Pancreas (tissue), 10 donors: ENCODE data around the gene KCNMA1. TPM values are rescaled to one million over a fixed set of nuclear protein-coding genes. Genes with fewer than 3 reads are reported as not detected.

Experiments
- ATAC-seq, 4 donors: fragments of 200-7000 bp; cut with Tn5 transposase; one replicate each; pipeline versions ENCODE4 v1.8.0 to v1.9.1; 2020; ENCODE audit warnings: mild to moderate bottlenecking in 4 of 4, moderate library complexity in 4 of 4
- DNase-seq, 6 donors: peaks; one replicate each; pipeline ENCODE4 v3.0.0-alpha.2; 2020
- FAIRE-seq: peaks from 2 replicates; lab custom pipeline; 2012; peaks lifted over from hg19 to GRCh38; lab: Jason Lieb, UNC
- H3K27ac ChIP-seq, 4 donors: fragments of 200-600 bp; sonication (generic); 1 replicate in 3 of 4; 2 replicates in 1 of 4; pipeline versions ENCODE4 v1.5.0 to v1.8.0; 2020
- H3K27me3 ChIP-seq, 4 donors: fragments of 200-600 bp; one replicate each; pipeline ENCODE4 v1.8.0; 2021
- H3K36me3 ChIP-seq, 3 donors: fragments of 200-600 bp; sonication (generic) in 1 of 3; one replicate each; pipeline versions ENCODE4 v1.5.0 to v1.8.0; 2020 to 2021
- H3K4me1 ChIP-seq, 3 donors: fragments of 200-600 bp; one replicate each; pipeline ENCODE4 v1.8.0; 2021
- H3K4me3 ChIP-seq, 4 donors: fragments of 200-600 bp; sonication (generic) in 2 of 4; one replicate each; pipeline versions ENCODE4 v1.5.0 to v1.8.0; 2020 to 2021
- H3K9me3 ChIP-seq, 4 donors: fragments of 200-600 bp; one replicate each; pipeline ENCODE4 v1.8.0; 2021
- CTCF ChIP-seq, 4 donors: fragments of 200-600 bp; sonication (generic) in 3 of 4; IDR thresholded peaks; one replicate each; pipeline versions ENCODE4 v1.5.0 to v1.8.0; 2021; ENCODE audit warnings: antibody characterized with exemption in 4 of 4
- WGBS, 2 donors: extraction: QIAGEN DNeasy Blood & Tissue Kit; methylation state at CpG; one replicate each; pipeline ENCODE4 v1.1.7; 2013; 5-methylcytosine and 5-hydroxymethylcytosine counted together
- intact Hi-C, 3 donors: fragments of 100-400 bp; cut with DNase I; formaldehyde crosslinking; loops; one replicate each; pipeline versions ENCODE4 v1.11.1 to v1.14.2; 2022
- polyA plus RNA-seq, 2 donors: library from polyadenylated mRNA; stranded (reverse); fragments of 200-250 nt; gene quantifications; one replicate each; pipeline ENCODE4 v1.2.3, GENCODE V29; 2013
- total RNA-seq, 6 donors: library from RNA; stranded (reverse); fragmentation: NEBNext Ultra II Directional in 4 of 6; extraction: Animal tissue kit (Norgen Biotek cat#: 25700) in 4 of 6; gene quantifications; one replicate each; pipeline versions ENCODE4 v1.2.1 to v1.2.4, GENCODE V29; 2021 to 2023
- donor health status: healthy with polysubstance abuse.
- donor health status: DM: no; HTN: no; CAD: no; lungs with moderate emphysema.
- donor health status: DM: no; HTN: no; CAD: no.
- donor health status: control.
- donor health status: control.
- donor health status: Bipolar disorder and iron deficiency.
- donor health status: DM: yes; HTN: yes; CAD: no.
- donor health status: DM: no; HTN: no; CAD: no.
- donor health status: DM: no; HTN: no; CAD: no.
- donor health status: DM: yes; HTN: yes; CAD: no.

The KCNMA1 gene
- total and polyA plus RNA-seq, 8 donors: 3.5 to 19.4 (median 9.3) TPM

DNA sequence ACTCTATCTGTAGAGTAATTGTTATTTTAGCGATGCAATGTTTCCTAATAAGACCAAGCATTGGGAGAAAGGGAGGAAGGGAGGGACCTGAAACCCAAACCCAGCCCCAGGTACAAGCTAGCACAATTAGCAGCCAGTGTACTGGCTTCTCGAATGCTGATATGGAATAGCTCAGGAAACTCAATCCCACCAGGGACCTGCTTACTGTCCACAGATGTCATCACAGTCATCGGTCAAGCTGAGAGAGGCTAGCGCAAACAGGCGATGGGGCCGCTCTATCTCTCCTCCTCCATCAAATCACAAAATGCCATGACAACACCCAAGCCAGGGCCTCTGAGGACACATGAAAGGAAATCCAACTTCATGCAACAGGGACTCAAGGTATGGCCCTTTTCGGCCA lies 192.1 kb downstream of the KCNMA1 start:
- intact Hi-C loops: no loop called here
- TF ChIP-seq CTCF (IDR thresholded peaks at IDR 0.05): no peak
- no peak overlapping the region for H3K4me3 ChIP-seq
- no peak for DNase-seq
- H3K9me3 ChIP-seq: no peaks in the 10 kb centered on the region
- ATAC-seq: no peak
- H3K27ac ChIP-seq: no peak overlapping the region
- FAIRE-seq: no peak
- no peaks in the 10 kb centered on the region for H3K36me3 ChIP-seq
- WGBS, 2 donors: 95 to 96% methylated on average over 7 of the region's 7 CpGs
- H3K27me3 ChIP-seq: no peaks in the 10 kb centered on the region
- H3K4me1 ChIP-seq: no peaks in the 10 kb centered on the region

DNA sequence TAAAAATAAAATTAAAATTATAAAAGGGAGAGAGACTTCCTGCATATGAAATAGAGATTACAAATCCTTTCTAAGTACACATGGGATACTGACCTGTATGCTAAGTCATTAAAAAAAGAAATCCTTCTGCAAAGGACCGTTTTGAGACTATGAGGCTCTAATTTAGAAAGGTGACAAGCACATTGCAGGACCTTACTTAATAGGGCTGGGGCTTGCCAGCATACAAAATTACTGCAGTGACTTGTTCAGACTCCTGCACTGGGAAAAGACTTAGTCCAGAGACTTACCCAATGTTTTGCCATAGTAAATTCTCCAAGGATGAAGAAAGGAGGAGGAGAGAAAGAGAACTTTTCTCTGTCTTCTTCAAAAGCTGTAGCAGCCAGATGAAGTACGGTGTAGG lies 193.6 kb downstream of the KCNMA1 start:
- TF ChIP-seq CTCF (IDR thresholded peaks at IDR 0.05): no peak
- WGBS, 2 donors: 74 to 79% methylated on average over 2 of the region's 2 CpGs
- no peak for ATAC-seq

DNA sequence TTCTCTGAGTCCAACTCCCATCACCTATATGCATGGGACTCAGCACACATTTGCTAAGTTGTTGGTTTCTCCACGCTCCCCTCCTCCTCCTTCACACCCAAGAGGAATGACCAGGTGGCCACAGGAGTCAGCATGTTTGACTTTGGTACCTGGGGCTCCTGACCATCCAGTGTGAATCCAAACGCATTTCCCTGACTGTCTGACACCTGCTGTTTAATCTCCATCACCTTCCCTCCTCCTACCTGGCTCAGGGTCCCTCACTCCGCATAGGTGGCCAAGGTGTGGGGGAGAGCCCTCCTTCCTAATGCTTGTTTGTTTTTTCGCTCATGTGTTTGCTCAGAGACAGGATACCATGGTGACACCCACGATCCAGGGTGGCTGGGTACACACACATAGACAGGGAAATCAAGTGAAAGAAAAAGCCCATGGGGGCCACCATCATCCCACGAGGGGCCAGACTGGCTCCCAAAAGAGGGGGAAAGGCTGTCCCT lies 194.9 kb downstream of the KCNMA1 start:
- Histone ChIP-seq H3K4me1 (no peaks in the 10 kb centered on the region), H3K27me3 (no peaks in the 10 kb centered on the region), H3K27ac (no peak overlapping the region), H3K36me3 (no peaks in the 10 kb centered on the region), H3K9me3 (no peaks in the 10 kb centered on the region), H3K4me3 (no peak overlapping the region)
- intact Hi-C loops: no loop called here
- DNase-seq: no peak
- no peak for TF ChIP-seq CTCF (IDR thresholded peaks at IDR 0.05)
- ATAC-seq: peak in 3 of 4 donors; percentile 41 to 83 (median 80)
- no peak for FAIRE-seq
- WGBS, 2 donors: 76 to 78% methylated on average over 6 of the region's 6 CpGs

More for the DNA sequence above, 193.6 kb downstream of the KCNMA1 start:
- H3K9me3 ChIP-seq: no peaks in the 10 kb centered on the region
- no peaks in the 10 kb centered on the region for H3K4me1 ChIP-seq
- no peaks in the 10 kb centered on the region for H3K36me3 ChIP-seq
- DNase-seq: no peak
- FAIRE-seq: no peak
- no peaks in the 10 kb centered on the region for H3K27me3 ChIP-seq
- H3K4me3 ChIP-seq: no peak overlapping the region
- H3K27ac ChIP-seq: no peak overlapping the region
- intact Hi-C loops: no loop called here

DNA sequence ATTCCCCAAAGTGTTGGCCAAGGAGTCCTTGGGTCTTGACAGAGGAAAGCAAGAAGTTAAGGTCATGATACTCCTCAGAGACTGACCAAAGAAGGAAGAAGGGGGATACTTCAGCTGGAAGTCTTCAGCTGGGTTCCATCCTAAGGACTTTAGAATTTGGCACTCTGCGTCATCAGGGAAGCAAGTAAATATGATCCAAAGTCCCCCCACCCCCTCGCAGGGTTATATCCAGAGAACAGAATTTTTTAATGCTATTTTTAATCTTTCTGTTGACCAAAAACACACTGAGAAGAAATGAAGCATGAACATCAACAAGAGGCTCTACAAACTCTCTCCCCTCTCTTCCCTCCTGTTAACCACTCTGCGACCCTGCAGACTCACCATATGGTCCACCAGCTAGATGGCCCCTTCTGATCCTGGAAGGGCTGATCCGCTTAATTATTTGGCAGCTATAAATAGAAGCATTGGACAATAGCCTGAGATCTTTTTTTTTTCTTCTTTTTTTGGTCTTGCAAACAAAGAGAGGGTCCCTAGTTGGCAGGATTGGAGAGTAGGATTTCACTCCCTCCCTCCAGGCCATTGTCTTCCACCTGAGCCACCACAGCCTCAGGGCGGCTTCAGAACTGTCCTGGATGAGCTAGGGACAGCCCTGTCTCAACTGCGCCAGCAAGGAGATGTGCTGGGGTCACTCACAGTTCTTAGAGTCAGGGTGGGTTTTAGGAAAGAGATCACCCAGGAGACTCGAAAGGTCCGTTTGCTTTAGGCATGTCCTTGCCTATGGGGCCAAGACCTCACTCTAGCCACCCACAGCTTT lies 196.0 kb downstream of the KCNMA1 start:
- no peak overlapping the region for H3K4me3 ChIP-seq
- no peak for TF ChIP-seq CTCF (IDR thresholded peaks at IDR 0.05)
- H3K9me3 ChIP-seq: no peaks in the 10 kb centered on the region
- ATAC-seq: peak in 1 of 4 donors; percentile 23
- no peaks in the 10 kb centered on the region for H3K36me3 ChIP-seq
- no peaks in the 10 kb centered on the region for H3K4me1 ChIP-seq
- no peak for FAIRE-seq
- no peak overlapping the region for H3K27ac ChIP-seq
- whole genome bisulfite sequencing, 2 donors: 89 to 90% methylated on average over 8 of the region's 8 CpGs
- no peak for DNase-seq
- H3K27me3 ChIP-seq: no peaks in the 10 kb centered on the region
- intact Hi-C loops: no loop called here
